B cell (primary cell): ENCODE results near the gene TFF1.

Experiments used
- CTCF ChIP-seq: fragments of 200-600 bp; IDR thresholded peaks from one replicate; pipeline ENCODE4 v1.8.0; 2022; ENCODE audit warnings: antibody characterized with exemption, mild to moderate bottlenecking
- EZH2 ChIP-seq: IDR thresholded peaks from 2 replicates; pipeline ENCODE4 v1.6.1; 2012; ENCODE audit warnings: borderline replicate concordance, low read depth, mild to moderate bottlenecking, moderate library complexity, low read length; ENCODE audit not compliant: insufficient read depth, poor library complexity, severe bottlenecking

GRCh38 chr21:42378418-42378817 is 12.1 kb upstream of the TFF1 start:
- TF ChIP-seq CTCF (no peak), EZH2 (no peak)
